ENCODE results near the gene CCDC107.

DNA sequence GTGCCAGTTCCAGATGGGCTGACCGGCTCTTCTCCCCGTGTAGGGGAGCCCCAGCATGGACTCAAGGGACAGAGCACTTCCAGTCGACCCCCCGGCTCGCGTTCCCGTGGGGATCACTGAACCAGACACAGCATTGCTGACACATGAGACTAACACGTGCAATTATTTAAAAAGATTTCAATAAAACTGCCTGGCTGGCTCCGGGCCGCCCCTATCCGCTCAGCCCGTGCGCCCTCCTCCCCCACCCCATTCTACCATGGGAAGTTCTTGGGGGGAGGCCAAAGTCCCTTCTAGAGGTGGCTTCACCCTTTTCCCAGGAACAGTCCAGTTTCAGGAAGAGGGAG is 48.3 kb upstream of the CCDC107 start:
- TF ChIP-seq TAF1 (IDR thresholded peaks at IDR 0.05; ENCODE audit: borderline replicate concordance, insufficient read depth, low read length), result no peak
- TF ChIP-seq POLR2AphosphoS5 (IDR thresholded peaks at IDR 0.05; ENCODE audit: low read depth, low read length), result no peak
- TF ChIP-seq, protein P1, sequence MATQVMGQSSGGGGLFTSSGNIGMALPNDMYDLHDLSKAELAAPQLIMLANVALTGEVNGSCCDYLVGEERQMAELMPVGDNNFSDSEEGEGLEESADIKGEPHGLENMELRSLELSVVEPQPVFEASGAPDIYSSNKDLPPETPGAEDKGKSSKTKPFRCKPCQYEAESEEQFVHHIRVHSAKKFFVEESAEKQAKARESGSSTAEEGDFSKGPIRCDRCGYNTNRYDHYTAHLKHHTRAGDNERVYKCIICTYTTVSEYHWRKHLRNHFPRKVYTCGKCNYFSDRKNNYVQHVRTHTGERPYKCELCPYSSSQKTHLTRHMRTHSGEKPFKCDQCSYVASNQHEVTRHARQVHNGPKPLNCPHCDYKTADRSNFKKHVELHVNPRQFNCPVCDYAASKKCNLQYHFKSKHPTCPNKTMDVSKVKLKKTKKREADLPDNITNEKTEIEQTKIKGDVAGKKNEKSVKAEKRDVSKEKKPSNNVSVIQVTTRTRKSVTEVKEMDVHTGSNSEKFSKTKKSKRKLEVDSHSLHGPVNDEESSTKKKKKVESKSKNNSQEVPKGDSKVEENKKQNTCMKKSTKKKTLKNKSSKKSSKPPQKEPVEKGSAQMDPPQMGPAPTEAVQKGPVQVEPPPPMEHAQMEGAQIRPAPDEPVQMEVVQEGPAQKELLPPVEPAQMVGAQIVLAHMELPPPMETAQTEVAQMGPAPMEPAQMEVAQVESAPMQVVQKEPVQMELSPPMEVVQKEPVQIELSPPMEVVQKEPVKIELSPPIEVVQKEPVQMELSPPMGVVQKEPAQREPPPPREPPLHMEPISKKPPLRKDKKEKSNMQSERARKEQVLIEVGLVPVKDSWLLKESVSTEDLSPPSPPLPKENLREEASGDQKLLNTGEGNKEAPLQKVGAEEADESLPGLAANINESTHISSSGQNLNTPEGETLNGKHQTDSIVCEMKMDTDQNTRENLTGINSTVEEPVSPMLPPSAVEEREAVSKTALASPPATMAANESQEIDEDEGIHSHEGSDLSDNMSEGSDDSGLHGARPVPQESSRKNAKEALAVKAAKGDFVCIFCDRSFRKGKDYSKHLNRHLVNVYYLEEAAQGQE (IDR thresholded peaks at IDR 0.05; ENCODE audit: insufficient read depth in 1 of 2, low read depth in 2 of 2, low read length in 2 of 2), result no peak
- no peak for TF ChIP-seq SIN3A (IDR thresholded peaks at IDR 0.05; ENCODE audit: borderline replicate concordance, insufficient read depth, low read length)
- no peak for TF ChIP-seq FOXP2 (optimal IDR thresholded peaks at IDR 0.05; ENCODE audit: borderline replicate concordance, extremely low read depth, extremely low read length, insufficient read depth)

Measured in PFSK-1 (cell line).